Stimulated activated CD4-positive, alpha-beta T cell treated with anti-CD3 and anti-CD28 coated beads, Interleukin-12 subunit alpha, Interleukin-12 subunit beta, amount 100 ng/mL, for 24 hours (primary cell): ENCODE measurements around the gene PGAP1.

Experiments
- DNase-seq, 2 experiments: peaks; one replicate each; pipeline ENCODE4 v3.0.0-alpha.2; 2020; ENCODE audit warnings: low read depth in 2 of 2

Gene PGAP1

GRCh38 chr2:196899976-196900375 lies 26.5 kb downstream of the PGAP1 start:
- no peak for DNase-seq

- no peak for DNase-seq
Measured at GRCh38 chr2:196891136-196891535, 35.4 kb downstream of the PGAP1 start.

GRCh38 chr2:196887431-196887830 lies 39.1 kb downstream of the PGAP1 start:
- DNase-seq = no peak

- no peak for DNase-seq
Measured at GRCh38 chr2:196884368-196884767, 42.1 kb downstream of the PGAP1 start.

- DNase-seq = no peak
Measured at GRCh38 chr2:196876364-196876763, 50.1 kb downstream of the PGAP1 start.

- DNase-seq = no peak
Measured at GRCh38 chr2:196875414-196875813, 51.1 kb downstream of the PGAP1 start.

GRCh38 chr2:196873511-196873910 lies 53.0 kb downstream of the PGAP1 start:
- no peak for DNase-seq

GRCh38 chr2:196854629-196855028 lies 71.9 kb downstream of the PGAP1 start:
- no peak for DNase-seq

- no peak for DNase-seq
Measured at GRCh38 chr2:196853301-196854087, 73.0 kb downstream of the PGAP1 start.

- DNase-seq = no peak
Measured at GRCh38 chr2:196851088-196851487, 75.4 kb downstream of the PGAP1 start.

- no peak for DNase-seq
Measured at GRCh38 chr2:196849895-196850294, 76.6 kb downstream of the PGAP1 start.

- DNase-seq = no peak
Measured at GRCh38 chr2:196846295-196846694, 80.2 kb downstream of the PGAP1 start.

- DNase-seq = no peak
Measured at GRCh38 chr2:196845371-196845770, 81.1 kb downstream of the PGAP1 start.

- DNase-seq = no peak
Measured at GRCh38 chr2:196840171-196840570, 86.3 kb downstream of the PGAP1 start.

- DNase-seq = no peak
Measured at GRCh38 chr2:196839574-196839973, 86.9 kb downstream of the PGAP1 start.

- no peak for DNase-seq
Measured at GRCh38 chr2:196836440-196836839, 90.1 kb downstream of the PGAP1 start.

- no peak for DNase-seq
Measured at GRCh38 chr2:196830701-196831100, 95.8 kb downstream of the PGAP1 start.

GRCh38 chr2:196827356-196827755 lies 99.2 kb downstream of the PGAP1 start:
- no peak for DNase-seq

- DNase-seq = no peak
Measured at GRCh38 chr2:196823750-196824522, 102.6 kb downstream of the PGAP1 start.

- DNase-seq = no peak
Measured at GRCh38 chr2:196821195-196821594, 105.3 kb downstream of the PGAP1 start.

GRCh38 chr2:196809260-196809659 lies 117.2 kb downstream of the PGAP1 start, which contains the start of gene C2orf66:
TSS of gene C2orf66 (minus strand) at chr2:196809355. CDS start at chr2:196809336, 19 bp downstream.
- no peak for DNase-seq

GRCh38 chr2:196808083-196808665 lies 118.3 kb downstream of the PGAP1 start:
- DNase-seq = no peak

- DNase-seq = no peak
Measured at GRCh38 chr2:196804381-196804780, 122.1 kb downstream of the PGAP1 start.
